GM20000 (cell line): ENCODE results near the gene CYP27B1.

Experiments used
- DNase-seq: peaks from one replicate; pipeline ENCODE4 v3.0.0; 2012; ENCODE audit warnings: low spot score
- TF ChIP-seq, protein P1 (sequence below): IDR thresholded peaks from 2 replicates; pipeline ENCODE4 v1.5.1; 2012; ENCODE audit warnings: mild to moderate bottlenecking, control low read depth; ENCODE audit errors: extremely low read depth, missing control alignments

Gene CYP27B1

DNA sequence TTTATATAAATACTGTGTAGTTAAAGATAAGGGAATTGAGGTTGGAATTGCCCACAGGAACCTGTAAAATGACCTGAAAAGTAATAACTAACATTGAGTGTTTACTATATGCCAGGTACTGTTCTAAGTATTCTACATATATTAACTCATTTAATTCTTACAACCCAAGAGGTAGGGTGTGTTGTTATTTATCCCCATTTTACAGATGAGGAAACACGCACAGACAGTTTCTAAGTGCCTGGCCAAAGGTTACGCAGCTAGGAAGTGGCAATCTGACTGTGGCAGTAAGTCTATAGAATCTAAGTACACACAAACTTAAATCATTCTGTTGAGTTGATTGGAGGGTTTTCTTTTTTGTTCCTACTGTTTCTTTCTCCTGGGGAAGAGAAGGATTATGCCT, 23.1 kb downstream of the CYP27B1 start:
- no peak for DNase-seq
- TF ChIP-seq, protein P1, sequence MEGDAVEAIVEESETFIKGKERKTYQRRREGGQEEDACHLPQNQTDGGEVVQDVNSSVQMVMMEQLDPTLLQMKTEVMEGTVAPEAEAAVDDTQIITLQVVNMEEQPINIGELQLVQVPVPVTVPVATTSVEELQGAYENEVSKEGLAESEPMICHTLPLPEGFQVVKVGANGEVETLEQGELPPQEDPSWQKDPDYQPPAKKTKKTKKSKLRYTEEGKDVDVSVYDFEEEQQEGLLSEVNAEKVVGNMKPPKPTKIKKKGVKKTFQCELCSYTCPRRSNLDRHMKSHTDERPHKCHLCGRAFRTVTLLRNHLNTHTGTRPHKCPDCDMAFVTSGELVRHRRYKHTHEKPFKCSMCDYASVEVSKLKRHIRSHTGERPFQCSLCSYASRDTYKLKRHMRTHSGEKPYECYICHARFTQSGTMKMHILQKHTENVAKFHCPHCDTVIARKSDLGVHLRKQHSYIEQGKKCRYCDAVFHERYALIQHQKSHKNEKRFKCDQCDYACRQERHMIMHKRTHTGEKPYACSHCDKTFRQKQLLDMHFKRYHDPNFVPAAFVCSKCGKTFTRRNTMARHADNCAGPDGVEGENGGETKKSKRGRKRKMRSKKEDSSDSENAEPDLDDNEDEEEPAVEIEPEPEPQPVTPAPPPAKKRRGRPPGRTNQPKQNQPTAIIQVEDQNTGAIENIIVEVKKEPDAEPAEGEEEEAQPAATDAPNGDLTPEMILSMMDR: no peak

DNA sequence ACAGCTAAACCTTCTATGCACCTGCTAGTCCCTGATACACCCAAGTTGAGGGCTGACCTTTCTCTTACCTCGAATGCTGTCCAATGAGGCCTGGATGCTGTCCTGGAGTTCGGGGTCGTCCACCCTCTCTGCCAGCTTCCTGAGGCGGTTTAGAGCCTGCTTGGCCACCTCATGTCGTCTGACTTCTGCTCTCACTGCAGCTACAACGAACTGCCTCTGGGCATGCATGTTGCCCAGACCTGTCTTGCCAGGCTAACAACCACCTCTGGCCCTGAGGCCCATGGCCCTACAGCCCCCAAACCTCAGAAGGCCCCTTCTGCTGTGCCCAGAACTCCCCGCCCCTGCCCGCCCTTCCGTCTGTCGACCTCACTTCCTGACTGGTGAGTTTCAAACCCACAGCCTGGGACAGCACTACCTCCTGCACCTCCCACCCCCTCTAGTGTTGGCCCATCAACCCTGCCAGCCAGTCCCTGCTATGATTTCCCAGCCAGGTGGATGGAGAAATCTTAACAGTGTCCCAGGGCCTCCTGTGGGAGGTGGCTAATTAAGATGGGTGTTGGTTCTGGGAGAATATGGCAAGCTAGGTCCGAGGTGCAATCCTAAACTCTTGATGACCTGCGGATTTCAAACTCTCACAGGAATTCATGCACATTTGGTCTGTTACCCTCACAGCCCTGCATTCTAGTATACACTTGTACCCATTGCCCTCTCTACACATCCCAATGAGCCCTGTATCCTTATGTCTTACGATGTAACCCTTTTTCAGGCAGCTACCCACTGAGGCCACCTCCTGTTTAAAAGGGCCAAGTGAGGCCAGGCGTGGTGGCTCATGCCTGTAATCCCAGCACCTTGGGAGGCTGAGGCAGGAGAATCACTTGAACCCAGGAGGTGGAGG, 24.8 kb downstream of the CYP27B1 start:
- TF ChIP-seq, protein P1: peak; percentile 30
- peak; percentile 84 for DNase-seq

DNA sequence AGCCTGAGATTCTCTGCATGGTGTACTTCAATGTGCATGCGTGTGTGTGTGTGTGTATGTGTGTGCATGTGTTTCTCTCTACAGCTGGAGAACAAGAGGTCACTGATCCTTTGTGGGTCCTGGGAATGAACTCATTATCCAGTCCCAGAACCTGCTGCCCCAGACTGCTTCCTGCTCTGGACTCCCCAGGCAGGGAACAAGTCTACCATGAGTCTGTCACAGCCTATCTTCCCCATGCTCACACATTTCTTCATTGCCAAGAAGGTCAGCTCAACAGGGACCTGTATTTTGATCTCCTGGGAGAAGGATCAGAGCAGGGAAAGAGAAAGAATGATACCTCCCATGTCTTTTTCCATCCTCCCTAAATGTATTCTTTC, 25.5 kb downstream of the CYP27B1 start:
- TF ChIP-seq, protein P1: no peak
- no peak for DNase-seq

DNA sequence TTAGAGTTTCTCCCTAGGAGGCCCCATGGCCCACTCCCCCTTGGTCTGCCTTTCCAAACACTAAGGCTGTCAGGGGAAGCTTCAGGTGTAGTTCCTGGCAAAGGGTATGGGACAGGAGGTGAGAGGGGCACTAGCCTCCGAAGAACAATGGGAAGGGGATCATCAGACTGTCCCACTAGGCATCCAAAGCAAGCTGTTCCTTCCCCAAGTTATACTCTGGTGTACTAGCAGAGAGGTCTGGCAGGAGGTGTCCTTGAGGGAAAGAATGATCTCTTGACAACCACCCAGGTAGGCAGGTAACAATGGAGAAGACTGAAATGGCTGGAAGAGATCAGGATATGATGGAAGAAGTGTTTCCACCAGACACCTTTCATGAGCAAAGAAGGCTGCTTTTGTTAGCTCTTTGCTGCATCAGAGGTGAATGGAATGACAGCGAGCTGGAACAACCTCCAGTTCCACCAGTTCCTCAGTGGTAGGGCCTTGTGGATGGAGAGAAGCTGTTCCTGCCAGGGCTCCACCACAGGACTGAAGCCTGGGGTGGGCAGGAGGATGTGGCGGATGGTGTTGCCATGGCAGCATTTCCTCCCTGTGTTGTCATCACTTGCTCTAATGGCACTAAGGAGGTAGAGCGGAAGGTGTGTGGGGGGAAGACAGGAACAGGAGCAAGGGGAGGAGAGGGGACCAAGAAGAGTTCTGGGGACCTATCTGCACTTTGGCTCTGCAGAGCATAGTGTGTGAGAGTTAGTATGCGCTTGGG, 26.0 kb downstream of the CYP27B1 start:
- TF ChIP-seq, protein P1: no peak
- peak; percentile 83 for DNase-seq

DNA sequence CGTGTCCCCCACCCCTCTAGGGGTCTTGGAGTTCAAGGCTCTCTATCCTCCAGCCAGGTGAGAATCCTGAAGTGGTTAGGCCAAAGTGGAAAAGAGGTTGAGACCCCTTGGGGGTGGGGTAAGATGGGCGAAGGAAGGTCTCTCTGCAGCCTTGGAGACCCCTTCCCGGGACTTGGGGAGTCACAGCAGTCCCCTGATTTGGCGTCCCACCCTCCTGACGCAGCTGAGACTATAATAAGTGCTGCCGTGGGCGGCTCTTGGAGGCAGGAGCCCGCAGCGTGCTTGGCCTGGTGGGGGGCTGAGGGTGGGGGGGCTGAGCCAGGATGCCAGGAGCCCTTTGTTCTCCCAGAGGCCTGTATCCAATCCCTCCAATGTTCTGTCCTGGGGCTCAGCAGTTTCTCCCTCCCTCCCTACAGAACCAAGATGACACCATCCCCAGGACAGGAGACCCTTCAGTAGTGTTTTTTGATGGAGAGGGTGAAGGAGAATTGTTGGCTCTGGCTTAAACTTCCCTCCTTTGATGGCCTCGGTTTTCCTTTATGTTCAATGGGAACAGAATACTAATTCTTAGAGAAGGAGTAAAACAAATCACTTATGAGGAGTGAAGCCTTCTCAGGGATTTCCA, 26.9 kb downstream of the CYP27B1 start:
- no peak for DNase-seq
- TF ChIP-seq, protein P1: no peak

DNA sequence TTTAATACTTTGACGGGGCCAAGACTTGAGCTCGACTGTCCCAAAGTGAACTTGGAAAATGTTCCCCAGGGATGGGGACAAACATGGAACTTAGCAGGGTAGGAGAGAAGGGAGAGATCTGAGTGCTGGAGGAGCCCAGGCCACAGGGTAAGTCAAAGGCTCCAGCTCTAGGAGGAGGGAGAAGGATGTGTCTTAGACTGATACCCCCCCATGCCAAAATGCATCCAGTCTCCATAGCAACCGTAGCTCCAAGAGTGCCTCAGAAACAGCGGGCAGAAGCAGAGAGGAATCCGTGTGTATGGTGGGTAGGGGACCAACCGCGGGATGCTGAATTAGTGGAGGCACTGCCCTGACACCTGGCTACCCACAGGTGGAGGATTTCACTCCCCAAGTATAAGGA, 27.5 kb downstream of the CYP27B1 start:
- TF ChIP-seq, protein P1: no peak
- DNase-seq: no peak
